Ishikawa (cell line): Measurements from ENCODE around the gene FOXN4.

ENCODE experiments used
- CEBPB ChIP-seq: IDR thresholded peaks from 2 replicates; pipeline ENCODE4 v1.6.1; 2012
- CREB1 ChIP-seq: IDR thresholded peaks from 2 replicates; pipeline ENCODE4 v1.6.1; 2012; ENCODE audit warnings: low read depth
- EGR1 ChIP-seq: IDR thresholded peaks from 2 replicates; pipeline ENCODE4 v1.6.1; 2012
- EP300 ChIP-seq: IDR thresholded peaks from 2 replicates; pipeline ENCODE4 v1.6.1; 2012; ENCODE audit warnings: borderline replicate concordance
- FOXM1 ChIP-seq: IDR thresholded peaks from 2 replicates; pipeline ENCODE4 v1.6.1; 2012; ENCODE audit warnings: low read depth, borderline replicate concordance
- NFIC ChIP-seq: IDR thresholded peaks from 2 replicates; pipeline ENCODE4 v1.6.1; 2012
- RAD21 ChIP-seq: IDR thresholded peaks from 2 replicates; pipeline ENCODE4 v1.6.1; 2012; ENCODE audit warnings: low read depth
- TAF1 ChIP-seq: IDR thresholded peaks from 2 replicates; pipeline ENCODE4 v1.6.1; 2012; ENCODE audit warnings: low read depth, mild to moderate bottlenecking
- TCF12 ChIP-seq: IDR thresholded peaks from 2 replicates; pipeline ENCODE4 v1.6.1; 2012; ENCODE audit warnings: low read depth
- TEAD4 ChIP-seq: IDR thresholded peaks from 2 replicates; pipeline ENCODE4 v1.6.1; 2012
- USF1 ChIP-seq: IDR thresholded peaks from 2 replicates; pipeline ENCODE4 v1.6.1; 2012
- YY1 ChIP-seq: IDR thresholded peaks from 2 replicates; pipeline ENCODE4 v1.6.1; 2012; ENCODE audit warnings: low read depth
- ZBTB7A ChIP-seq: IDR thresholded peaks from 2 replicates; pipeline ENCODE4 v1.6.1; 2012; ENCODE audit warnings: low read depth
- TF ChIP-seq, protein P1 (sequence below): IDR thresholded peaks from 2 replicates; pipeline ENCODE4 v1.6.1; 2012; ENCODE audit warnings: low read depth, mild to moderate bottlenecking
- TF ChIP-seq, protein P2 (sequence below): IDR thresholded peaks from 2 replicates; pipeline ENCODE4 v1.6.1; 2012

The FOXN4 gene

DNA sequence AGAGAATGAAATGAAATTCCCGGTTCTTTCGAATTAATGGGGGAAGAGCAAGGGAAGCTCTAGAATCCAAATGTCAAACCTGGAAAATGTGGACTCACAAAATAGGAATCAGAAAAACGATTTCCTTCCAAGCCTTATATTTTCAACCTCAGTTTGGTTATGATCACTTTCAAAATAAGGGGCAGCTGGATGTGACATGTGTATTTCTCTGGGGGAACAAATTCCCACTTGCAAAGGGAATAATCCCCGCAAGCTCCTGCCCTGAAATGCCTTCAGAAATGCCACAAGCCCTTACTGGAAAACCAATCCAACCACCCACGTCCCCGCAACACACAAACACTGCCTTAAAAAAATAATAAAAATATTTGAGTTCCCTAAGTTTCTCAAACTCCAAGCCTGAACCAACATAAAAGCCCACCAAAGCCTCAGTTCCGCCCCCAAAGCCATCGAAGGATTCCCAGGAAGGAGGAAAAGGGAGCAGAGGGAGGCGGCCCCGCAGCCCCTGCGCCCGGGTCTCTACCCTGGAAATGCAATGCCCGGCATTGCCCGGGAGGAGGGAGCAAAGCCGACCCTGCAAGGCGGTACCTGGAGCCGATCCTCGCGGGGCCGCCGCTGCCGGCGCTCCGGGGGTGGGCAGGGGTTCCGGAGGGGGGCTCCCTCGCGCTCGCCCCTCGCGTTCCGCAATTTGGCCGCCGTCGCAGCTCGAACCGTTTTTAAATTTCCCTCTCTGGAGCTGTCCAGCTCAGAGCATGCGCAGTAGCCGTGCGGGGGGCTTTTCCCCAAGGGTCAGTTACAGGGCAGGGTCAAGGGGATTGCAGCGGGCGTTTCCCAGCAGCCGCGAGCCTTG lies at the start of gene FOXN4:
Gene FOXN4, minus strand, starts transcription at position 751 of the 847 bp plus-strand sequence. CDS start 963 bp downstream, outside the sequence.
- no peak for TF ChIP-seq NFIC
- no peak for TF ChIP-seq EP300
- TF ChIP-seq, protein P1, sequence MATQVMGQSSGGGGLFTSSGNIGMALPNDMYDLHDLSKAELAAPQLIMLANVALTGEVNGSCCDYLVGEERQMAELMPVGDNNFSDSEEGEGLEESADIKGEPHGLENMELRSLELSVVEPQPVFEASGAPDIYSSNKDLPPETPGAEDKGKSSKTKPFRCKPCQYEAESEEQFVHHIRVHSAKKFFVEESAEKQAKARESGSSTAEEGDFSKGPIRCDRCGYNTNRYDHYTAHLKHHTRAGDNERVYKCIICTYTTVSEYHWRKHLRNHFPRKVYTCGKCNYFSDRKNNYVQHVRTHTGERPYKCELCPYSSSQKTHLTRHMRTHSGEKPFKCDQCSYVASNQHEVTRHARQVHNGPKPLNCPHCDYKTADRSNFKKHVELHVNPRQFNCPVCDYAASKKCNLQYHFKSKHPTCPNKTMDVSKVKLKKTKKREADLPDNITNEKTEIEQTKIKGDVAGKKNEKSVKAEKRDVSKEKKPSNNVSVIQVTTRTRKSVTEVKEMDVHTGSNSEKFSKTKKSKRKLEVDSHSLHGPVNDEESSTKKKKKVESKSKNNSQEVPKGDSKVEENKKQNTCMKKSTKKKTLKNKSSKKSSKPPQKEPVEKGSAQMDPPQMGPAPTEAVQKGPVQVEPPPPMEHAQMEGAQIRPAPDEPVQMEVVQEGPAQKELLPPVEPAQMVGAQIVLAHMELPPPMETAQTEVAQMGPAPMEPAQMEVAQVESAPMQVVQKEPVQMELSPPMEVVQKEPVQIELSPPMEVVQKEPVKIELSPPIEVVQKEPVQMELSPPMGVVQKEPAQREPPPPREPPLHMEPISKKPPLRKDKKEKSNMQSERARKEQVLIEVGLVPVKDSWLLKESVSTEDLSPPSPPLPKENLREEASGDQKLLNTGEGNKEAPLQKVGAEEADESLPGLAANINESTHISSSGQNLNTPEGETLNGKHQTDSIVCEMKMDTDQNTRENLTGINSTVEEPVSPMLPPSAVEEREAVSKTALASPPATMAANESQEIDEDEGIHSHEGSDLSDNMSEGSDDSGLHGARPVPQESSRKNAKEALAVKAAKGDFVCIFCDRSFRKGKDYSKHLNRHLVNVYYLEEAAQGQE = peak; percentile 76
- TF ChIP-seq, protein P2, sequence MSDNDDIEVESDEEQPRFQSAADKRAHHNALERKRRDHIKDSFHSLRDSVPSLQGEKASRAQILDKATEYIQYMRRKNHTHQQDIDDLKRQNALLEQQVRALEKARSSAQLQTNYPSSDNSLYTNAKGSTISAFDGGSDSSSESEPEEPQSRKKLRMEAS = 0 out of 2 replicates have a peak, but pooled peaks have one; percentile 43
- TF ChIP-seq TAF1 = no peak
- no peak for TF ChIP-seq TEAD4
- TF ChIP-seq ZBTB7A = peak; percentile 58; the same call in 1 of the 2 replicates

DNA sequence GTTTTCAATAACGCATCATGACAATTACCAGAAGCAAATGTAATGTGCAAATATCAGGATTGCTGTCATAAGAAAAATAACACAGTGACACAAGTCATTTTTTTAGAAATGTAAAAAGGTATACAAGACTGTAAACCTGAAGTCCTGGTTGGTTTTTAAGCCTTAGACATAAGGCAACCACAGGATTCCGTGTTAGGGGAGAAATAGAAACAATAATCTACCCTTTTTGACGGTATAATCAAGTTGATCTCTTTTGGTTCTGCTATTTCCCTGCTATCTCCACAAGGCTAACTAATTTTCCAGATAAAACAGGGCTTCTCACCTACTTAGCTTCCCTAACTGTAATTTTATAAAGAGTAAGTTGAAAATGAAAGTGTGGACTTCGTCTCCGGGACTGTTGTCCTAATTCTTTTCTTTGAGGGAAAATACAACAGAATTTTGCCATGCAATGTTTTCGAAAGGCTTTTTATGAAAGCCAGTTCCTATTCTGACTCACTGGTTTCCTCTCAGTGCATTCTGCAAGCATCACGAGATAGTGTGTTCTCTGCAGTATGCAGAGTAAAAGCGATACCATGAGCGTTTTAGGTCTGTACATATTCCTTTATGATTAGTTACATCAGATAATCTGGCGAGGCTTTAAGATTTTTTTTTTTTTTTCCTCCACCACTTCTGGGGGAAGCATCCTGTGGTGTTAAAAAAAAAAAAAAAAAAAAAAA lies 49.2 kb upstream of the FOXN4 start:
- TF ChIP-seq, protein P2 = no peak
- no peak for TF ChIP-seq TCF12
- no peak for TF ChIP-seq ZBTB7A

GRCh38 chr12:109357032-109357431 lies 47.9 kb upstream of the FOXN4 start:
- TF ChIP-seq TAF1 (no peak), EP300 (no peak), YY1 (no peak), ZBTB7A (no peak), TCF12 (no peak), NFIC (no peak), USF1 (no peak)
- TF ChIP-seq, protein P1 = no peak

GRCh38 chr12:109356577-109356976 lies 47.5 kb upstream of the FOXN4 start:
- TF ChIP-seq FOXM1 (no peak), TEAD4 (no peak), YY1 (no peak), TCF12 (no peak), RAD21 (no peak), USF1 (no peak), NFIC (no peak), TAF1 (no peak), ZBTB7A (no peak), CEBPB (no peak), CREB1 (no peak), EP300 (no peak), EGR1 (no peak)
- TF ChIP-seq, protein P2 = no peak
- TF ChIP-seq, protein P1 = no peak
